ENCODE results near the gene GSTM2.

The GSTM2 gene

GRCh38 chr1:109718495-109718894, 50.6 kb downstream of the GSTM2 start:
- no peak for DNase-seq

- DNase-seq: no peak
Observed at GRCh38 chr1:109719337-109719837, 51.5 kb downstream of the GSTM2 start.

- no peak for DNase-seq
Observed at GRCh38 chr1:109721042-109721441, 53.2 kb downstream of the GSTM2 start.

GRCh38 chr1:109721971-109722370, 54.1 kb downstream of the GSTM2 start:
- DNase-seq: no peak

- DNase-seq: no peak
Observed at GRCh38 chr1:109722908-109723691, 55.2 kb downstream of the GSTM2 start.

Data from stimulated activated CD4-positive, alpha-beta T cell treated with anti-CD3 and anti-CD28 coated beads, Interleukin-4, amount 100 ng/mL, for 1 hour (primary cell).